ENCODE results near the gene OCA2. TPM values are rescaled to one million over a fixed set of nuclear protein-coding genes. Genes with fewer than 3 reads are reported as not detected.
A peak's percentile ranks its signal among the peaks of the same experiment; 100 is the strongest.

The OCA2 gene
- polyA plus RNA-seq, 1 experiment: 0.02 TPM

DNA sequence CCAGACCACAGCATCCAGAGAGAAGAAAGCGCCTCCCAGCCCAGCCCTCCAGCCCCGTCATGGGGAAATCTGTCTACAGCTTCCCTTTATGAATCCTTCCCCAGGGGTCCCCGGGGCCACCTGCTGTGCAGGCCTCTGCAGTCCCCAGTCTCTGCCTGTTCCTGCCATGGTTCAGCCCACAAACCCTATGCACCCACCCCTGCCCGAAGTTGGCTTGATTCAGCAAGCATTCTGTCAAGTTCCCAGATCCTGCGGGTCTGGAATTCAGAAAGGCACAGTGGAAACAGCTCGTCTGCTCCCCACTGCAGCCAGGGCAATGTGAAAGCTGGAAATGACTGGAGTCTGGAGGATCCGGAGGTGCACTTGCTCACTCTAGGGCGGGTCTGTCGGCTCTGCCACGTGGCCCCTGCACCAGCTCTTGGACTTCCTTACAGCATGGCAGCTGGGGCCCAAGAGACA is 2.9 kb upstream of the OCA2 start:
- ChIA-PET POLR2A (no interaction called here), CTCF (no interaction called here)
- Histone ChIP-seq H3K27me3 (ENCODE audit: control insufficient read depth, insufficient read depth, low read length) (peaks cover 22% of the 10 kb centered on the region), H3K36me3 (ENCODE audit: control insufficient read depth, insufficient read depth, low read length) (no peaks in the 10 kb centered on the region), H3K4me3 (ENCODE audit: low read depth, low read length) (no peak overlapping the region)
- TF ChIP-seq, protein P1, sequence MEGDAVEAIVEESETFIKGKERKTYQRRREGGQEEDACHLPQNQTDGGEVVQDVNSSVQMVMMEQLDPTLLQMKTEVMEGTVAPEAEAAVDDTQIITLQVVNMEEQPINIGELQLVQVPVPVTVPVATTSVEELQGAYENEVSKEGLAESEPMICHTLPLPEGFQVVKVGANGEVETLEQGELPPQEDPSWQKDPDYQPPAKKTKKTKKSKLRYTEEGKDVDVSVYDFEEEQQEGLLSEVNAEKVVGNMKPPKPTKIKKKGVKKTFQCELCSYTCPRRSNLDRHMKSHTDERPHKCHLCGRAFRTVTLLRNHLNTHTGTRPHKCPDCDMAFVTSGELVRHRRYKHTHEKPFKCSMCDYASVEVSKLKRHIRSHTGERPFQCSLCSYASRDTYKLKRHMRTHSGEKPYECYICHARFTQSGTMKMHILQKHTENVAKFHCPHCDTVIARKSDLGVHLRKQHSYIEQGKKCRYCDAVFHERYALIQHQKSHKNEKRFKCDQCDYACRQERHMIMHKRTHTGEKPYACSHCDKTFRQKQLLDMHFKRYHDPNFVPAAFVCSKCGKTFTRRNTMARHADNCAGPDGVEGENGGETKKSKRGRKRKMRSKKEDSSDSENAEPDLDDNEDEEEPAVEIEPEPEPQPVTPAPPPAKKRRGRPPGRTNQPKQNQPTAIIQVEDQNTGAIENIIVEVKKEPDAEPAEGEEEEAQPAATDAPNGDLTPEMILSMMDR (IDR thresholded peaks at IDR 0.05; ENCODE audit: insufficient read depth, low read depth, low read length): no peak
- DNase-seq (ENCODE audit: low read depth): no peak

- Histone ChIP-seq H3K27me3 (ENCODE audit: control insufficient read depth, insufficient read depth, low read length) (peaks cover 22% of the 10 kb centered on the region), H3K36me3 (ENCODE audit: control insufficient read depth, insufficient read depth, low read length) (no peaks in the 10 kb centered on the region), H3K4me3 (ENCODE audit: low read depth, low read length) (no peak overlapping the region)
- ChIA-PET CTCF (interaction anchor here (2.2 kb wide), 1 partner anchor 23 kb away, joined by 9 read pairs; no protein-coding TSS in a partner anchor), POLR2A (no interaction called here)
- DNase-seq (ENCODE audit: low read depth): no peak
- TF ChIP-seq, protein P1 (IDR thresholded peaks at IDR 0.05; ENCODE audit: insufficient read depth, low read depth, low read length): no peak
Observed at GRCh38 chr15:28101201-28101600, 2.1 kb upstream of the OCA2 start.

GRCh38 chr15:28100516-28101195 is 1.5 kb upstream of the OCA2 start:
- ChIA-PET CTCF (interaction anchor here (2.2 kb wide), 1 partner anchor 23 kb away, joined by 9 read pairs; no protein-coding TSS in a partner anchor), POLR2A (no interaction called here)
- no peak overlapping the region for H3K4me3 ChIP-seq (ENCODE audit: low read depth, low read length)
- DNase-seq (ENCODE audit: low read depth): no peak
- H3K27me3 ChIP-seq (ENCODE audit: control insufficient read depth, insufficient read depth, low read length): peaks cover 22% of the 10 kb centered on the region
- TF ChIP-seq, protein P1 (IDR thresholded peaks at IDR 0.05; ENCODE audit: insufficient read depth, low read depth, low read length): no peak
- no peaks in the 10 kb centered on the region for H3K36me3 ChIP-seq (ENCODE audit: control insufficient read depth, insufficient read depth, low read length)

DNA sequence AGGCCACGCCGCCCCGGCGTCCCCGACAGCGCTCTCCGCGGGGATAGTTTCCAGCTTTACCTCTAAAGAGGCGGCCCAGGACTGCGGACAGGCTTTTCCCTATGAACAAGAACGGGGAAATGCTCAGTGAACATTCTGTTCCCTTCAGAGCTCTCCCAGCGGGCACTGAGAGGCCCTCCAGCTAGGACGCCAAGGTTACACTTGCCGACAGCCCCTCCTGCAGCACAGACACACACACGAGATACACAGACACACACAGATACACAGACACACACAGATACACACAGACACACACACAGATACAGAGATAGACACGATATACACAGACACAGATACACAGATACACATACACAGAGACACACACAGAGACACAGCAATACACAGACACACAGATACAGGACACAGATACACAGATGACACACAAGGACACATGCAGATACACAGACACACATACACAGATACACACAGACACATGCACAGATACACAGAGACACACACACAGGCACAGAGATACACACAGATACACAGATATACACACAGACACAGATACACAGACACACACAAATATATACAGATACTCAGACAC is 533 bp upstream of the OCA2 start:
- ChIA-PET POLR2A (no interaction called here), CTCF (interaction anchor here (0.7 to 2.2 kb wide), 5 partner anchors 9 to 24 kb away, joined by 3 to 9 read pairs (median 4); no protein-coding TSS in a partner anchor)
- 0 out of 2 replicates have a peak overlapping the region, but pooled peaks have one; percentile 2 for H3K4me3 ChIP-seq (ENCODE audit: low read depth, low read length)
- no peak for DNase-seq (ENCODE audit: low read depth)
- peaks cover 22% of the 10 kb centered on the region for H3K27me3 ChIP-seq (ENCODE audit: control insufficient read depth, insufficient read depth, low read length)
- TF ChIP-seq, protein P1 (IDR thresholded peaks at IDR 0.05; ENCODE audit: insufficient read depth, low read depth, low read length): no peak
- no peaks in the 10 kb centered on the region for H3K36me3 ChIP-seq (ENCODE audit: control insufficient read depth, insufficient read depth, low read length)

DNA sequence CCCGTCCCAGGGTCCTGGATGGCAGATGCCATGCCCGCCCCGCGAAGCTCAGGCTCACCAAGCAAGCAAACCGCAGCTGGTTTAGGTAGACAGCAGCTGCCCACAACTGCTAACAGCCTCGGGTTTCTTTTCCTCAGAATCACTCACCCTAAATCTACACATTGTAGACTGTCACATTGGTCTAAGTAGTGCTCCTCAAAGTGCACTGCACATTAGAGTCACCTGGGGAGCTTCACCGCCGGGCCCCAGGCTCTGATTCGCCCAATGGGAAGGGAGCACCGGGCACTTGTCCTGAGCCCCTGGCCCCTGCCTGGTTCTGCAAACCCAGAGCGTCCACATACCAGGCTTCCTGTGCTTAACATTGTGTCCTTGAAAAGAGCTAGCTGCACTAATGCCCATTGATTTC is 752 bp downstream of the OCA2 start:
- TF ChIP-seq, protein P1 (IDR thresholded peaks at IDR 0.05; ENCODE audit: insufficient read depth, low read depth, low read length): no peak
- ChIA-PET POLR2A (no interaction called here), CTCF (interaction anchor here (0.6 to 1.9 kb wide), 7 partner anchors 11 to 80 kb away, joined by 3 to 9 read pairs (median 4); no protein-coding TSS in a partner anchor)
- Histone ChIP-seq H3K27me3 (ENCODE audit: control insufficient read depth, insufficient read depth, low read length) (peaks cover 22% of the 10 kb centered on the region), H3K4me3 (ENCODE audit: low read depth, low read length) (no peak overlapping the region), H3K36me3 (ENCODE audit: control insufficient read depth, insufficient read depth, low read length) (no peaks in the 10 kb centered on the region)
- no peak for DNase-seq (ENCODE audit: low read depth)

All from BJ (cell line).